GM18508 (cell line): ENCODE data around the gene TCERG1L.
"Not testable (repeated sequence)": the region's sequence is repeated elsewhere in the genome, so short reads cannot be mapped to it uniquely, and the experiment has no call there.

ENCODE experiments used
- ATAC-seq: cut with Tn5 transposase; IDR thresholded peaks from one replicate; pipeline ENCODE4 v1.9.1; 2021; ENCODE audit warnings: moderate number of reproducible peaks; ENCODE audit not compliant: insufficient read depth, unreplicated experiment

The TCERG1L gene

DNA sequence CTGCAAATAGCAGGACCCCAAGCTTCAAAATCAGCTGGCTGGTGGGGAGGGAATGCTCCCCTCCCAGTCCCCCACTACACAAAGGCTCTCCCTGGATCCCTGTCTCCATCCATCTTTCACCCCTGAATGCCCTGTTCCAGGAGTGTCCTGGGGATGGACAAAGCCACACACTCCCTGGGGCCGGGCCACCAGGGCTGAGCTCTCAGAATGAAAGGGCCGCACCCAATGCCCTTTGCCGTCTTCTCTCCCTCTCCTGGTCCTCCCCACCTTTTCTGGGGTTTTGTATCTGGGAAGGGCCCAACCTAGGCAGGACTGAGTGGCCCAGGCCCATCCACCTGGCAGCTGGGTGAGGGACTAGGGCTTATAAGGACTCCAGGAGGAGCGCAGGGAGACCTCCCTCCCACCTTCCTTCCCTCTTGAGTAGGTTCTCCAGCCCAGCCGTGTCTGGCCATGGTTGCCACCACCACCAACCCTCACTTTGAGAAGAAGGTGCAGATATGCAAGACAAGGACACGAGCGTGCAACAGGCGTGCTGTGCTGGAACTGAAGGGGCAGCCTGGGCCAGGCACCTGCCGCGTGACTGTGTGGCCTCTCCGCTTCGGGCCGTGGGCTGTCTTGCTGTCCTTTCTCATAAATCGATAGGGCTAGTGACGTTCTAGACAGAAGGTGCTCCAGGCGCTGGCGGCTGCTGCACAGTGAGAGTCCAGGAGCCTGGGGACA lies 157.1 kb downstream of the TCERG1L start:
- no peak for ATAC-seq

DNA sequence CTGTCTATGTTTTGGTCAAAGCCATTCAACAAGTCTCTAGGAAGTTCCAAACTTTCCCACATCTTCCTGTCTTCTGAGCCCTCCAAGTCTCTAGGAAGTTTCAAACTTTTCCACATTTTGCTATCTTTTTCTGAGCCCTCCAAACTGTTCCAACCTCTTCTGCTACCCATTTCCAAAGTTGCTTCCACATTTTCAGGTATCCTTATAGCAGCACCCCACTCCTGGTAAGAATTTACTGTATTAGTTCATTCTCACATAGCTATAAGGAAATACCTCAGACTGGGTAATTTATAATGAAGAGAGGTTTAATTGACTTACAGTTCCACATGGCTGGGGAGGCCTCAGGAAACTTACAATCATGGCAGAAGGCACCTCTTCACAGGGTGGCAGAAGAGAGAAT lies 159.1 kb downstream of the TCERG1L start:
- ATAC-seq, result not testable (repeated sequence)

DNA sequence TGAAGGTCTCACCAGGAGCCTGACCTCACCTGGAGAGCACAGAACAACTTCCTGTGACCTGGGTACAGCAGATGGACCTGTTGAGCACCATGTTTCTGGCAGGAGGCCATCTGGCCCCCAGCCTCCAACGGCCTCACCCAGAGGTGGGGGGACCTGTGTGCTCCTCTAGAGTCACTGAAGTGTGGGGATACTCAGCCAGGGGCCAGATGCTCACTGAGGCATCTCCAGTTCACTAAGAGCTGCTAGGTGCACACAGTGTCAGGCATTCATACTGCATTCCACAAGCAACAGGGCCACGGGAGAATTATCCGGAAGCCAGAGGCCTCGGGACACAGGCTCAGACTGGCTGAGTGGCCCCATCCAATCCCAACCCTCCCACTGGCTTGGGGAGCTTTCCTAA lies 161.4 kb downstream of the TCERG1L start:
- no peak for ATAC-seq

DNA sequence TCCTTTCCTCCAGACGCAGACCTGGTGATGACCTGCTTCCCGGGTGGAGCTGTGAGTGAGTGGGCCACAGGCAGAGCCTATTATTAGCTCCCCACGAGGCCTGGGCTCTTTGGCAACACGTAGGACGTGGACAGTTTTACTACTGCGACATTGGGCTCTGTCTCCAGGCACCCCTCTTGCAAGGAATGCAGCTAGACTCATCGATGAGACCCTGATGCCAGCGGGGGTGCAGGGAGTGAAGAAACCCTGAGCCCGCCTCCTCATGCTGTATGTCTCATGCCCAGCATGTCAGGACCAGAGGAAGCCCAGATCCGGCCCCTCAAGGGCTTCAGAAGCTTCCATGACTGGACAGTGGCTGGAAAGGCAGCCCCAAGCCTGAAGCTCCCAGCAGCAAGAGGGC lies 161.9 kb downstream of the TCERG1L start:
- ATAC-seq, result no peak

DNA sequence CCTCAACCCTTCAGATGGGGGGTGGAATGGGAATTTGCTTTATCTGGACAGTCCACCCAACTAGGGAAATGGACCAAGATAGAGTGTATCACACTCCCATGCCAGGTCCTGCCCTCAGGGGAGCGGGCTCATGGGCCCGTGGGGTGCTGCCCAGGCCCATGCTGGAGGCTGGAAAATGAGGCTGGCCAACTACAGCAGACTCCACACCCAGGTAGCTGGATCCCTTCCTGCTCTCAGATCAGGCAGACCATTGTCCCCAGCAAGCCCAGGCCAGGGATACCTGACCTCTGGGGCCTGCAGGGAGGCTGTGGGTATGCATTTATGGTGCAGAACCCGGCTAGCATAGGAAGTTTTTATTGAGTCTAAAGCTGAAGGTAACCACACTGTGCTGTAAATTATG lies 162.4 kb downstream of the TCERG1L start:
- ATAC-seq, result no peak

DNA sequence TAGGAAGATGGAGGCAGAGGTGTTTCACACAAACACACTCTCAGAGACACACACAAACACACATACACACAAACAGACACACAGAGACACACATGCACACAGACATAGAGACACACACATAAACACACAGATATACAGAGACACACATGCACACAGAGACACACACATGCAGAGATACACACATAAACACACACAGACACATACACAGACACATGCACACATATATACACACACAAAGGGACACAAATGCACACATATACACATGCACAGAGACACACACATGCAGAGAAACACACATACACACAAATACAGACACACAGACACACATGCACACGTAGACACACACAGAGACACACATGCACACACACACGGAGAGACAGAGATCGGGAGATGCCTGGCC lies 163.3 kb downstream of the TCERG1L start:
- no peak for ATAC-seq

DNA sequence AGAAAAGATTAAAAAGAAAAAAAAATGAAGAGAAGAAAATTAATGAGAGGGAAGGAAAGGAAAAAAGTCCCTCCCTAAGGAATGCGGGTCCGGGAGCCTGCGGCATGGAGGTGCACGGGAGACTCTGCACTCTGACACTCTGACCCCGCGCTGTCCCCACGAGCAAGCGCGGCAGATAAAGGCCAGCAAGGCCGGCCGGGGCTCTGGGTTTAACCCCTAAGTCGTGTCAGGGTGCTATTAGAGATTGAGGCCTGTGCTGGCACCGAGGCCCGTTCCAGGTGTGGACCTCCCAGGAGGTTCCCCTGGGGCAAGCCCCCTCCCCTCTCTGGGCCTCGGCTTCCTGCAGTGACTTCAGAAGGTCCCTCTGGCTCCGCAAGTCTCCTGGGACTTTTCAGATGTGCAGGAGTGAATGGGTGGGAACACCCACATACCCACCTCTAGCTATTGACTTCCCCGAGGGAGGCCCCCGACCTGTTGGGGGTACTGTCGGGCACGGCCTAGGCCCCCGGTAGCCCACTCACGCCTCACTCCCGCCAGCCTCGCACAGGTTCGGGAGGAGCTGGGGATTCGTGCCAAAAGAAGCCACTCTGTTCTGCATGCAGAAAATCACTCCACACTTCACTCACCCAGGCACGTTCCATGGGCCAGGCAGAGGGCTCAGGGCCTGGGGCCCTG lies 164.1 kb downstream of the TCERG1L start:
- ATAC-seq, result no peak

DNA sequence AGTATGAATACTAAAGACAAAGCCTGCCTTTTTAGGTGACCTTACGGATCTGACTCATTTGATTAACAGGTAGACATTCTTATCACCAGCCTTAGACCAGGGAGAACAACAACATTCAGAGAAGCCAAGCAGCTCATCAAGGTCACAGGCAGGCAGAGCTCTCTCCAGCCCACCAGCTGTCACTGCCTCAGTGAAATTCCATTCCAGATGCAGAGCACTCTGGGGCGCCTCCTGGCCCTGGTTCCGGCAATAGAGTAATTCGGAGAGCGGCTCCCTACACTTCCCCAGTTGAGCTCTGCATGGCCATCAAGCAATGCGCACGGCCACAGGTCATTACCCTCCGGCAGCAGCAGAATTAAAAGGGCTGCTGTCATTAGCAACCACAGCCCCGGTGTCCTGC lies 164.7 kb downstream of the TCERG1L start:
- no peak for ATAC-seq

DNA sequence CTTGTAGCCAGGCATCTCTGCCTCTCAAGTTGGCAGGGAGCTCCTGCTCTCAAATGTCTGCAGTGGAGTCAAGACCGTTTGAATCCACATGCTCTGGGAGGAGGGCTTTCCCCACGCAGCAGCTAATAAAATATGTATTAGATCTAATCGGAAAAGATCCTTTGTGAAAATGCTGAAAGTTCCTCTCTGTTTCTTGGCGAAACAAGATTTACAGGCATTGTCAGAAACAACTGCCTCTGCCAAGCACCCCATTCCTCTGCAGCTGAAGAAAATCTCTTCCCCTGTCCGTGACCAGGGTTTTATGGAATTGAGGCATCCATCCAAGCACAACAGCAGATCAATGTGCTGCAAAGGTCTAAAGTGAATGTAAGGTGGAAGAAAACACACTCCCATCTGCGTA lies 165.8 kb downstream of the TCERG1L start:
- no peak for ATAC-seq

DNA sequence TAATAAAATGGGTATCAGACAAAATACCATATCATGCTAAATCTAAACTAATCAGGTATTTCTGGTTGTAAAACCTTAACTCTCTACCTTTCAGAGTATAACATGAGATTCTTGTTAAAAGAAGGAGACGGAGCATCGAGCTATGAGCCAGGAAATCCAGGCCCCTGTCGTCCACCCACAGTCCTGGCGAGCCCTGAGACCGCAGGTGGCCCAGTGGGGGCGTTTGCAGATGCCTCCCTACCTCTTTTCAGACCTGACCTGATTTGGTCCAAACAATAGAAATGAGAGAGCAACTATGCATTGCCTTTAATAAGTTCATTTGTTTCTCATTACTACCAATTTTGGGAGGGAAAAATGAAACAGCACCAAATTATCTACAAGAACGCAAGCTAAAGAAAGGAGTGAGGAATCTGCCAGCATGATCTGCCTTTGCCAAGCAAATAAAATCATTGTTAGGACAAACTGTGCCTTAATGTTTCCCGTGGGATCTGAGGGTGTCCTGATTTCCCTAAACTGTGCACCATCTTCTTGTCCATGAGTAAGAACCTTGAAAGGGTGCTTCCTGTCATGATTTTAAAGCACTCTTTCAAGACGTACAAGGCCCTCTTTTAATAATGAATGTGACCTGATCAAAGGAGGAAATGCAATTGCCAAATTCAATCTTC lies 166.7 kb downstream of the TCERG1L start:
- ATAC-seq, result no peak

DNA sequence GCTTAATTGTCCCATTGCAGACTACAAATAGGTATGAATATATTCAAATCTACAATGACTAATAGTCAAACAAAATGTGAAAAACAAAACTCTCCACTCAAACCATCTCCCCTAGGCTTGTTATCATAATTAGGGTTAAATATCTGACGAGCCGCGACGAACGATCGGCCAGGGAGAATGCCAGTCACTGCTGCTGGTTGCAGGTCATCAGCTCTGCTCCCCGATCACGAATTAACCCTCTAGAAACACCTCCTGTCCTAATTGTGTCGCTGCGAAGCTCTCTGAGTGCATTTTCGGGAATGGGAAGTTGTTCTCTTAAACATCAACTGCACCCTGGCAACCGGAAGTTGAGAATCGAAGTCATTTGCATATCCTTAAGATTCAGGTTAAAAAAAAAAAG lies 167.3 kb downstream of the TCERG1L start:
- no peak for ATAC-seq

DNA sequence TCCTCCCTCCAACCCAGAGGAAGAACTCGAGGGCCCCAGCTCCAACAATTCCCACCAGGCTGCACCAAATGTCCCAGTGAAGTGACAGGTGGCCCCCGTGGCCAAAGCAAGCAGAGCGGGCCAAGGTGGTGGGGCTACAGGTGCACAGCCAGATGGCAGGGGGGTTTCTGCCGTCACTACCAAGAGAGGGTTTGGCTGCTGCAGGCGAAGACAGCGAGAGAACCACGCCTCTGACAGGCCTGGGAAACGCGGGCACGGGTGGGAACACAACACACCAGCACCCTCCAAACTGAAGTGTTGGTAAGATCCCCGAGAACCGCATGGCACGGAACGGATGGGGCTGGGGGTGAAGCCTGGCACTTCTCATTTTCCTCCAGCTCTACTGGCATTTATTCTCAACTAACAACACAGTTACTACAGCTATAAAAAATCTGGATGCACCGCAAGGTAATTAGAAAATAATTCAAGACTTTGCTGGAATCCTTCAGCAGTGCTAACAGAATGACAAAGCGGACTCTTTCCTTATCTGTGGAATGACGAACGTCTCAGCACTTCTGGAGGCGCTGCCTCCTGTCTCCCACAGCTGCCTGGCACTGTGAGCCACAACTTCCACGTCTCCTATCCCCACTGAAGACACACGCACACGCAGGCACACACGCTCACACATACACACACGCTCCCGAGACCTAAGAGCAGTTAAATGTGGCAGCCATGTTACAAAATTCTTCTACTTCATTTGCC lies 167.9 kb downstream of the TCERG1L start:
- no peak for ATAC-seq

DNA sequence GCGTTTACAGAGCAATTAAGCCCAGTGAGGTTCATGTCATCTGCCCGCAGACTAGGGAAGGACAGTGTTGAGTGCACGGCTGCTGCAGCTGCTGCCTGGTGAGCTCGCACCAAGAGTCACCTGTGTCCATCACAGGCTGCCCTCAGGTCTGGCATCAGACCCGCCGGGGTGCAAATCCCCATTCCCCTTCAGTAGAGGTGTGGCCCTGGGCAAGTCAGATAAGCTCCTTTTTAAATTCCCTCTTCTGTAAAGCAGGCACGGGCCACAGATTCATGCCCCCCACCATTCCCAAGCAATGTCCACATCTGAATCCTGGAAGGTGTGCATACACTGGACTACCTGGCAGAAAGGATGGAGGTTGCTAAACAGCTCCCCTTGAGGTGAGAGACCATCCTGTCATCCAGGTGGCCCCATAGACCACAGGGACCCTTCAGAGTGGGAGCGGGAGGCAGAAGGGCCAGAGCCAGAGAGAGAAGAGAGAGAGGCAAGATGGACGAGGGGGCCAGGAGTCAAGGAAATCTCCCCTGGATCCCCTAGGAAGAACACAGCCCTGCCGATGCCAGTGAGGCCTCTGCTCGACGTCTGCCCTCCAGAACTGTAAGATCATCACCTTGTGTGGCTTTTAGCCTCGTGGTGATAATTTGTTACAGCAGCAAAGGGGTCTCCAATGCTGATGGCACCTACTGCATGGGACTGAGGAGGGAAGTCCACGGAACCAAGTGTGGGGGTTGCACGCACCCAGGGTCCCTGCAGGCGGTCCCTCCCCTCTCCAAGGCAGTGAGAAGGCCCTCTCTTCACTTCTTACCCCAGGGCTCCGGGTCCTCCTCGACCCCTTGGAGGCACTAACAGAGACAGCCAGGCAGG lies 168.8 kb downstream of the TCERG1L start:
- no peak for ATAC-seq

DNA sequence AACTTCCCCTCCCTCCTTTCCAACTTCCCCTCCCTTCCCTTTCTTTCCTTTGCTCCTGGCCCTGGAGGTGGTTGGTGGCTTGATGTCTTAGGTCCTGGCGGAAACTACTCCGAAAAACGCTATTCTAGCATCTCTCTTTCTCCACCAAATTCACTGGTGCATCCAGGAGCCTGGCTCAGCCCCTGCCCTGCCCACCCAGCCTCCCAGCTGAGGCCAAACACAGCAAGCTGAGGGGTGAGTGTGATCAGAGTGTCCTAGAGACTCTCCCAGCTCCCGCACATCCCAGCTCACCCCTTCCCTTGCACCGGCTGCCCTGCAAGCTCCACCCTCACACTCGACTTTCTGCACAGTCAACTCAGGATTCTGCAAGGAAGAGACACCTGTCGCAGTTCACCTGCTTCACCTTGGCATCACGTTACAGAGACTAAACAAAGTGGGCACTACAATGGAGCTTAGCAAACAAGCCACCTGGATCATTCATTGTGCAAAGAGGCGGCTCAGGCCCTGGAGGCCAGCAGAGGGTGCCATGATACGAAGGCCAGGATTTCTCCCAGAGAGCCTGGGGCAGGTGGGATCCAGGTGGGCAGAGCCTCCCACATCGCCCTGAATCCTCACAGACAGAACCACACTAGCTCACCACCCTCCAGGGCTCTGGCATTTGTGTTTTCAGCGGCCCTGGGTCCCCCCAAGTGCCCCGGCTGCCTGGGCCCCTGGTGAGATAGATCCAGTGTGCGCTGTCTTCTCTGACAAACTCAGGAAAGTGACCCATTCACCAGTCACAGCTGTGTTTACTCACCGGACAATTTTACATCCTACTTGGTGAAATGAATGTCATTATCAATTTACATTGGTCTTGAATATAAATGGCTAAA lies 169.6 kb downstream of the TCERG1L start:
- no peak for ATAC-seq

DNA sequence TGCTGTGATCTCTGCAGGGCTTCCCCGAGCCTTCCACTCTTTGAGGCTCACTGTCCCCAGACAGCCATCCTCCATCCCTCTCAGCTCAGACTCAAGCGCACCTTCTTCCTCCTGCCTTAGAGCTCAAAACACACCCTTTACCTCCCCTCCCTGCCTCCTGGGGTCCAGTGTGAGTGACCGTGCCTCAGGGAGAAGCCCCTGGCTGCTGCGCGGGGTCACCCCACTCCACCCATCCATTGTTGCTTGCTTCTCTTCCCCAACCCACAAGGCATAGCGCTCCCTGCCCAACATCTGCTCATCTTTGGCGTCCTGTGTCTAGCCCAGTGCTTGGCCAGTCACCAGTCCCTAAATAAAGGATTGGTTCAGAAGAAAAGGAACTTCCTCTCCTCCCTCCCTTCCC lies 170.3 kb downstream of the TCERG1L start:
- no peak for ATAC-seq

DNA sequence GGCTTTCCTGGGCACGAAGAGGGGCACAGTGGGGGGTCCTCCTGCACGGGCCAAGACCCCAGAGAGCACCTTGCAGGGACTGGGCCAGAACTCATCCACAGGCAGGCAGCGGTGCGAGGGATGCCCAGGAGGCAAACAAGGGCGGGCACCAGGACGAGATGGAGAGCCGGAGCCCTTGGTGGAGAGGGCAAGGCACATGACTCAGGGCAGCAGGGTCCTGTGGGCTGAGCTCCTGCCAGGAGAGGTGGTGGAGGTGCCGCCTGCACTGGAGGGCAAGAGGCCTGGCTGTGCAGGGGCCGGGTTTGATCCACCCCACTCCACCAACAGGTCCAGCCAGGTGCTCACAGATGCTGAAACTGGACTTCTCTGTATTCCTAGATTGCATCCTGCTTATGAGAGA lies 170.9 kb downstream of the TCERG1L start:
- ATAC-seq, result no peak

DNA sequence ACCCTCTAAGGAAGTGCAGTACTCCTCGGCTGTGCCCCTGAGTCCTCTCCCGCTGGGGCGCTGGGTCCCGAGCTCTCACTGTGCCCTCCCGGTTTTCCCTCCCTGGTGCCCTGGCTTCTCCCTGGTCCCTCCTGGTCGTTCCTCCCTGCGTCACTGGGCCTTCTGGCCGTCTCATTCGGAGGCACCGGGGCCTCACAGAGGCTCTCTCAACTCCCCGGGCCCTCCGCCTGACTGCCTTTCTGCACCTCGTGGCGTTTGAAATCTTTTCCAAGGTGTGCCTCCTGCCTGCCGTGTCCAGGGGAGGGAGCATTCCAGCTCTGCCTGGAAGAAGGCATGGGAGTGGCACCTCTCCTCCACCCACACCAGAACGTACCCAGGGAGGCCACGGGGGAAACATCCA lies 174.3 kb downstream of the TCERG1L start:
- ATAC-seq, result no peak

DNA sequence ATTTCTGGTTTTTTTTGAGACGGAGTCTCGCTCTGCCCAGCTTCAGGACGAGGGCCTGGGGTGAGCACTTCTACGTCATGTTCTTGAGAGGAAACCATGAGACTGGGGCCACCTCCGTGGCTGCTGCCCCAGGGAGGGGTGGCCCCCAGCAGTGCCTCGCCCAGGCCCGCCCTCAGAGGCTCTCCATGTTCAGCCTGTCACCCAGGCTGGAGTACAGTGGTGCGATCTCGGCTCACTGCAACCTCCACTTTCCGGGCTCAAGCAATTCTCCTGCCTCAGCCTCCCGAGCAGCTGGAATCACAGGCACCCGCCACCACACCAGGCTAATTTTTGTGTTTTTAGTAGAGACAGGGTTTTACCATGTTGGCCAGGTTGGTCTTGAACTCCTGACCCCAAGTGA lies 175.2 kb downstream of the TCERG1L start:
- not testable (repeated sequence) for ATAC-seq

DNA sequence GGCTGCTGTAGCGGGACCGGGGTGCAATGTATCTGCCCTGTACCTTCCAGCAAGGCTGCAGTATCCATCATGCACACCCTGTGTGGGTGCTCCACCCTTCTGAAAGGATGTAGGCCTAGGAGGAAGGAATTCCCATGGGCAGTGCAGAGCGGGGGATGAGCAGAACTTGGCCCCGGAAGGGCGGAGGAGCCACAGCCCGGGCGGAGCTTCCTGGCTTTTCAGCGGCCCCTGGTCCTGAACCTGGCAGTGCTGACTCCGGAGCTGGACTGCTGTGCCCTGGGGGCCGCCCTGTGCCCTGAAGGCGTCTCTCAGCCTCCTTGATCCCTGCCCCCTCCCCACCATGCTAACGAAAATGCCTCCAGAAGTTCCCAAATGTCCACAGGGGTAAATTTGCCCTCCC lies 175.8 kb downstream of the TCERG1L start:
- ATAC-seq, result no peak
